ENCODE results near the gene SYN1.

DNA sequence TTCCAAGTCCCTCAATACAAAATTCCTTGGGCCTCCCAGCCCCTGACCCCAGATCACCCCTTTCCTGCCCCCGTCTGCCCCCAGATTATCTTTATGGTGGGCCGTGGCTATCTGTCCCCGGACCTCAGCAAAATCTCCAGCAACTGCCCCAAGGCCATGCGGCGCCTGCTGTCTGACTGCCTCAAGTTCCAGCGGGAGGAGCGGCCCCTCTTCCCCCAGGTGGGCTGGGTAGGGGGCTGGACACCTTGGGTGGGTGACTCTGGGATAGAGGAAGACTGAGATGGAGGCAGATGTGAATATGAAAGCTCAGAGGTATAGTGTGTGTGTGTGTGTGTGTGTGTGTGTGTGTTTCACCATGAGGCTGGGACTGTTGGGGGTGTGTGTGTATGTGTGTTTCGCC, 48.9 kb downstream of the SYN1 start:
- TF ChIP-seq, protein P1, sequence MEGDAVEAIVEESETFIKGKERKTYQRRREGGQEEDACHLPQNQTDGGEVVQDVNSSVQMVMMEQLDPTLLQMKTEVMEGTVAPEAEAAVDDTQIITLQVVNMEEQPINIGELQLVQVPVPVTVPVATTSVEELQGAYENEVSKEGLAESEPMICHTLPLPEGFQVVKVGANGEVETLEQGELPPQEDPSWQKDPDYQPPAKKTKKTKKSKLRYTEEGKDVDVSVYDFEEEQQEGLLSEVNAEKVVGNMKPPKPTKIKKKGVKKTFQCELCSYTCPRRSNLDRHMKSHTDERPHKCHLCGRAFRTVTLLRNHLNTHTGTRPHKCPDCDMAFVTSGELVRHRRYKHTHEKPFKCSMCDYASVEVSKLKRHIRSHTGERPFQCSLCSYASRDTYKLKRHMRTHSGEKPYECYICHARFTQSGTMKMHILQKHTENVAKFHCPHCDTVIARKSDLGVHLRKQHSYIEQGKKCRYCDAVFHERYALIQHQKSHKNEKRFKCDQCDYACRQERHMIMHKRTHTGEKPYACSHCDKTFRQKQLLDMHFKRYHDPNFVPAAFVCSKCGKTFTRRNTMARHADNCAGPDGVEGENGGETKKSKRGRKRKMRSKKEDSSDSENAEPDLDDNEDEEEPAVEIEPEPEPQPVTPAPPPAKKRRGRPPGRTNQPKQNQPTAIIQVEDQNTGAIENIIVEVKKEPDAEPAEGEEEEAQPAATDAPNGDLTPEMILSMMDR (IDR thresholded peaks at IDR 0.05), result no peak
- TF ChIP-seq POLR2A (IDR thresholded peaks at IDR 0.05), result no peak
- TF ChIP-seq POLR2AphosphoS5 (IDR thresholded peaks at IDR 0.05), result no peak
- TF ChIP-seq EP300 (IDR thresholded peaks at IDR 0.05; ENCODE audit: low read depth), result no peak
